PC-3 (cell line): Measurements from ENCODE around the gene DACT2. TPM values are rescaled to one million over a fixed set of nuclear protein-coding genes. Genes with fewer than 3 reads are reported as not detected.

Experiments used
- ATAC-seq: fragments of 200-7000 bp; cut with Tn5 transposase; 2 replicates; pipeline ENCODE4 v1.9.1; 2020; ENCODE audit warnings: mild to moderate bottlenecking, moderate library complexity
- BruUV-seq: library from RNA; stranded (reverse); fragments of 400-500 nt; replicated peaks from 2 replicates; lab custom pipeline; 2021; lab: Mats Ljungman, UMichigan
- CTCF ChIA-PET: fragments of 300-600 bp; sonication (Branson Sonifier 250); formaldehyde crosslinking; loops from one replicate; lab custom pipeline; 2022; ENCODE audit warnings: antibody characterized with exemption; lab: Charles Lee
- POLR2A ChIA-PET: fragments of 300-600 bp; sonication (Branson Sonifier 250); formaldehyde crosslinking; loops from one replicate; lab custom pipeline; 2022; ENCODE audit warnings: antibody characterized with exemption; ENCODE audit not compliant: unreplicated experiment; lab: Charles Lee
- DNase-seq: peaks from one replicate; pipeline ENCODE4 v3.0.0-alpha.2; 2015
- H2AFZ ChIP-seq: fragments of 300-600 bp; sonication (generic); 2 replicates; pipeline ENCODE4 v1.6.0; 2016; ENCODE audit warnings: antibody characterized with exemption, low read length
- H3F3A ChIP-seq: fragments of 300-600 bp; sonication (generic); one replicate; pipeline ENCODE4 v1.6.0; 2017; ENCODE audit warnings: antibody characterized with exemption, low read length, control low read depth, mild to moderate bottlenecking; ENCODE audit not compliant: unreplicated experiment
- H3K27ac ChIP-seq: fragments of 300-600 bp; sonication (generic); 2 replicates; pipeline ENCODE4 v1.5.1; 2016; ENCODE audit warnings: mild to moderate bottlenecking, low read length
- H3K27me3 ChIP-seq: fragments of 300-600 bp; sonication (generic); 2 replicates; pipeline ENCODE4 v1.6.1; 2016; ENCODE audit warnings: low read length, mixed read lengths
- H3K36me3 ChIP-seq: fragments of 300-600 bp; sonication (generic); 2 replicates; pipeline ENCODE4 v1.6.1; 2016; ENCODE audit warnings: low read depth, mixed run types, low read length, mixed read lengths
- H3K4me1 ChIP-seq: fragments of 300-600 bp; sonication (generic); 2 replicates; pipeline ENCODE4 v1.5.1; 2016; ENCODE audit warnings: low read length; ENCODE audit not compliant: insufficient read depth
- H3K4me2 ChIP-seq: fragments of 300-600 bp; sonication (generic); 2 replicates; pipeline ENCODE4 v1.6.0; 2016; ENCODE audit warnings: low read length
- H3K4me3 ChIP-seq: fragments of 300-600 bp; sonication (generic); 2 replicates; pipeline ENCODE4 v1.5.1; 2016; ENCODE audit warnings: mild to moderate bottlenecking, low read length, mixed read lengths
- H3K79me2 ChIP-seq: fragments of 300-600 bp; sonication (generic); 2 replicates; pipeline ENCODE4 v1.6.1; 2017; ENCODE audit warnings: low read length, mixed read lengths
- H3K9ac ChIP-seq: fragments of 300-600 bp; sonication (generic); 2 replicates; pipeline ENCODE4 v1.6.0; 2016; ENCODE audit warnings: mild to moderate bottlenecking, low read length
- H3K9me2 ChIP-seq: fragments of 300-600 bp; sonication (generic); replicated peaks from 2 replicates; pipeline ENCODE4 v1.6.1; 2016; ENCODE audit warnings: mixed run types, low read length, mixed read lengths
- H3K9me3 ChIP-seq: fragments of 300-600 bp; sonication (generic); 2 replicates; pipeline ENCODE4 v1.6.1; 2016; ENCODE audit warnings: low read length, mixed read lengths
- H4K20me1 ChIP-seq: fragments of 300-600 bp; sonication (generic); 2 replicates; pipeline ENCODE4 v1.6.1; 2016; ENCODE audit warnings: low read length, mixed read lengths
- EZH2 ChIP-seq: fragments of 300-600 bp; sonication (generic); IDR thresholded peaks from one replicate; pipeline ENCODE4 v1.6.1; 2017; ENCODE audit warnings: antibody characterized with exemption, mild to moderate bottlenecking, low read length; ENCODE audit not compliant: unreplicated experiment
- EZH2phosphoT487 ChIP-seq: fragments of 300-600 bp; sonication (generic); IDR thresholded peaks from 2 replicates; pipeline ENCODE4 v1.6.1; 2018; ENCODE audit warnings: mild to moderate bottlenecking, antibody characterized with exemption, low read length, borderline replicate concordance
- intact Hi-C: fragments of 100-400 bp; cut with micrococcal nuclease; formaldehyde crosslinking; loops from 2 replicates; pipeline ENCODE4 v1.9.0; 2023
- total RNA-seq: library from RNA; depleted of rRNA; stranded (reverse); fragments of >200 nt; gene quantifications from 2 replicates; pipeline ENCODE4 v1.2.3, GENCODE V29; 2014
- TF ChIP-seq, protein P1 (sequence below): fragments of 300-600 bp; sonication (generic); conservative IDR thresholded peaks from 2 replicates; pipeline ENCODE4 v1.5.1; 2017; ENCODE audit warnings: antibody characterized with exemption, low read depth, mild to moderate bottlenecking, low read length

The DACT2 gene
- total RNA-seq, 1 experiment from 2014 or later: not detected

DNA sequence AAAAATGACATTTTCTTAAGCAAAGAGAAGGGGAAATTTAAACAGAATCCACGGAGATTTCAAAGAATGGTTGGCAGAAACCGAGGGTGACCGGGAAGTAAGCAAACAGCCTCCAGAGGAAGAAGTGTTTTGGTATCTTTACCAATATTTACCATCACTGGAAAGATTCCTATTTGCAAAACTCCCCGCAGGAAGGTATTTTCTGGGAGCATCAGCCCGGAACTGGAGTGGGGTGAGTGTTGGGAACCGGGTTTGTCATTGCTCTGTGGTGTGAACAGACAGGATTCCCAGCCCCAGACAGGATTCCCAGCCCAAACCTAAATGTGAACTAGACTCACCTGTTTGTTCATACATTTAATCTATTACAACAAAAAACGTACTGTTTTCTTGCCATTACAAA is 19.2 kb upstream of the DACT2 start:
- ATAC-seq (no peak), DNase-seq (no peak)
- POLR2A ChIA-PET: no interaction called here
- Histone ChIP-seq H3K9me2 (no peaks in the 10 kb centered on the region), H3K4me1 (no peaks in the 10 kb centered on the region), H3K27me3 (peaks cover 25% of the 10 kb centered on the region), H3K4me2 (no peak overlapping the region), H3K27ac (no peak overlapping the region), H4K20me1 (no peaks in the 10 kb centered on the region), H3K9ac (no peak overlapping the region), H3K36me3 (no peaks in the 10 kb centered on the region), H2AFZ (no peak overlapping the region), H3F3A (no peaks in the 10 kb centered on the region), H3K79me2 (no peaks in the 10 kb centered on the region), H3K4me3 (no peak overlapping the region), H3K9me3 (no peaks in the 10 kb centered on the region)
- CTCF ChIA-PET: no interaction called here
- TF ChIP-seq, protein P1, sequence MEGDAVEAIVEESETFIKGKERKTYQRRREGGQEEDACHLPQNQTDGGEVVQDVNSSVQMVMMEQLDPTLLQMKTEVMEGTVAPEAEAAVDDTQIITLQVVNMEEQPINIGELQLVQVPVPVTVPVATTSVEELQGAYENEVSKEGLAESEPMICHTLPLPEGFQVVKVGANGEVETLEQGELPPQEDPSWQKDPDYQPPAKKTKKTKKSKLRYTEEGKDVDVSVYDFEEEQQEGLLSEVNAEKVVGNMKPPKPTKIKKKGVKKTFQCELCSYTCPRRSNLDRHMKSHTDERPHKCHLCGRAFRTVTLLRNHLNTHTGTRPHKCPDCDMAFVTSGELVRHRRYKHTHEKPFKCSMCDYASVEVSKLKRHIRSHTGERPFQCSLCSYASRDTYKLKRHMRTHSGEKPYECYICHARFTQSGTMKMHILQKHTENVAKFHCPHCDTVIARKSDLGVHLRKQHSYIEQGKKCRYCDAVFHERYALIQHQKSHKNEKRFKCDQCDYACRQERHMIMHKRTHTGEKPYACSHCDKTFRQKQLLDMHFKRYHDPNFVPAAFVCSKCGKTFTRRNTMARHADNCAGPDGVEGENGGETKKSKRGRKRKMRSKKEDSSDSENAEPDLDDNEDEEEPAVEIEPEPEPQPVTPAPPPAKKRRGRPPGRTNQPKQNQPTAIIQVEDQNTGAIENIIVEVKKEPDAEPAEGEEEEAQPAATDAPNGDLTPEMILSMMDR: no peak
- no peak for TF ChIP-seq EZH2phosphoT487
- no peak for TF ChIP-seq EZH2
- intact Hi-C loops: no loop called here
- no TSS peak for BruUV-seq

DNA sequence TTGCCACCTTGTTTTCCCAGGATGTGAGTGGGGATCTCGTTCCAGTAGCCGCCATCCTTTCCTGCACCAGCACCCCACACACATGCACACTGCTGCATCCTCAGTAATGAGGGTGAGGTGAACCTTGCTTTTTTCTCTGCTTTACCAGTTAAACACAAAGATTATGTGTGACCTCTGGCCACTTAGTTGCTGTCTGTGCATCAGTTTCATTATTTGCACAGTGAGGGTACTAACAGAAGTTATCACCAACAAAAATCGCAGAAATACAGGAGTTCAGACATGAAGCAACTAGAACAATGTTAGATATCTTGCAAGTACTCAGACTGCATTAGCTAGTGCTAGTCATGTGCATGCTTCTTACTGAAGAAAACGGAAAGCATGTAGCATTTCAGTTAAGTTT is 17.4 kb upstream of the DACT2 start:
- POLR2A ChIA-PET: no interaction called here

DNA sequence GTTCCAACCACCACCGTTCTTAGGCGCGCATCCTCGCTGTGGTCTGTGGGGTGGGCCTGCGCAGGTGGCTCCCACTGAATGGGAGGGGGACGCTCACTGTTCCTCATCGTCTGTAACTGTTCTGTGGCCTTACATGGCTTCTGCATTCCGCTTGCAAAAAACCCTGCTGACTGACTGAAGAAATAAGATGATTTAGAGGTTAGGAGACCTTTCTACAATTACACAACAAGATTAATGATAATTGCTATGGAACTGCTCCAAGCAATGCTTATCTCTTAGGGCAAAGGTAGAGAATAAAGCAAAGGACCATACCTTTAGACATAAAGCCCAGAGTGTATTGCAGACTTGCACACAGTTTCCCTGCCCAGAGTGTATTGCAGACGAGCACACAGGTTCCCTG is 14.4 kb upstream of the DACT2 start:
- no peak overlapping the region for H3K9ac ChIP-seq
- ChIA-PET POLR2A (no interaction called here), CTCF (no interaction called here)
- no peak overlapping the region for H2AFZ ChIP-seq
- ATAC-seq (no peak), DNase-seq (no peak)
- BruUV-seq: no TSS peak
- H3K36me3 ChIP-seq: no peaks in the 10 kb centered on the region
- no peaks in the 10 kb centered on the region for H3K9me2 ChIP-seq
- no peaks in the 10 kb centered on the region for H3K4me1 ChIP-seq
- H4K20me1 ChIP-seq: no peaks in the 10 kb centered on the region
- H3K27ac ChIP-seq: no peak overlapping the region
- intact Hi-C loops: no loop called here
- no peaks in the 10 kb centered on the region for H3K79me2 ChIP-seq
- no peaks in the 10 kb centered on the region for H3F3A ChIP-seq
- H3K4me2 ChIP-seq: no peak overlapping the region
- no peak overlapping the region for H3K4me3 ChIP-seq
- TF ChIP-seq, protein P1: no peak
- TF ChIP-seq EZH2 (no peak), EZH2phosphoT487 (no peak)
- no peaks in the 10 kb centered on the region for H3K9me3 ChIP-seq
- H3K27me3 ChIP-seq: no peaks in the 10 kb centered on the region

More for the DNA sequence above, 17.4 kb upstream of the DACT2 start:
- ATAC-seq: no peak
- no peak for DNase-seq
- no peaks in the 10 kb centered on the region for H4K20me1 ChIP-seq
- no peaks in the 10 kb centered on the region for H3K36me3 ChIP-seq
- H3F3A ChIP-seq: no peaks in the 10 kb centered on the region
- no peak overlapping the region for H3K9ac ChIP-seq
- no peak overlapping the region for H2AFZ ChIP-seq
- BruUV-seq: no TSS peak
- CTCF ChIA-PET: no interaction called here
- no peaks in the 10 kb centered on the region for H3K79me2 ChIP-seq
- intact Hi-C loops: no loop called here
- H3K27ac ChIP-seq: no peak overlapping the region
- TF ChIP-seq, protein P1: no peak
- TF ChIP-seq EZH2 (no peak), EZH2phosphoT487 (no peak)
- no peaks in the 10 kb centered on the region for H3K9me2 ChIP-seq
- H3K4me2 ChIP-seq: no peak overlapping the region
- H3K4me1 ChIP-seq: no peaks in the 10 kb centered on the region
- H3K4me3 ChIP-seq: no peak overlapping the region
- H3K9me3 ChIP-seq: no peaks in the 10 kb centered on the region
- peaks cover 11% of the 10 kb centered on the region for H3K27me3 ChIP-seq
